Coronary artery (tissue), 2 donors: Measurements from ENCODE around the gene WWP2.

Experiments used
- DNase-seq: peaks from one replicate; pipeline ENCODE4 v3.0.0-alpha.2; 2017; ENCODE audit warnings: low spot score
- H3K27ac ChIP-seq, 2 donors: fragments of 200-600 bp; sonication (generic); one replicate each; pipeline ENCODE4 v1.5.1; 2016 to 2019
- H3K4me3 ChIP-seq: fragments of 200-600 bp; sonication (generic); 2 replicates; pipeline ENCODE4 v1.5.1; 2016; ENCODE audit warnings: mild to moderate bottlenecking, moderate library complexity
- TF ChIP-seq, protein P1 (sequence below): fragments of 200-600 bp; sonication (generic); IDR thresholded peaks from one replicate; pipeline ENCODE4 v1.5.1; 2019; ENCODE audit warnings: antibody characterized with exemption

WWP2 gene

DNA sequence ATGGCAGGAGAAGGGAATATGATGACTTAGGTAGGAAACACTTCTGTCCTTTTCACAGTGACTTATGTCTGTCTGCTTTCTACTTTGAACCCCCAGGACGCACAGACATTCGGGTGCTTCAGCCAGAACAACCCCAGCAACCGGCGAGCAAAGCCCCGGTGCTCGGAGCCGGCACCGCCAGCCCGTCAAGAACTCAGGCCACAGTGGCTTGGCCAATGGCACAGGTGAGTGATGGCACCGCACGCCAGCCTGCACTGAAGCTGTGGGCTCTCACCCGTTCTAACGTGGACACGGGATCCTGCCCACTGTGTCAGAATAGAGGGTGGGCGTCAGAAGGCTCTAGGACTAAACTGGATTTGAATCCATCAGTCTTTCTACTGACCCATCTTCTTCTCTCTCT lies 109.6 kb downstream of the WWP2 start:
- TF ChIP-seq, protein P1, sequence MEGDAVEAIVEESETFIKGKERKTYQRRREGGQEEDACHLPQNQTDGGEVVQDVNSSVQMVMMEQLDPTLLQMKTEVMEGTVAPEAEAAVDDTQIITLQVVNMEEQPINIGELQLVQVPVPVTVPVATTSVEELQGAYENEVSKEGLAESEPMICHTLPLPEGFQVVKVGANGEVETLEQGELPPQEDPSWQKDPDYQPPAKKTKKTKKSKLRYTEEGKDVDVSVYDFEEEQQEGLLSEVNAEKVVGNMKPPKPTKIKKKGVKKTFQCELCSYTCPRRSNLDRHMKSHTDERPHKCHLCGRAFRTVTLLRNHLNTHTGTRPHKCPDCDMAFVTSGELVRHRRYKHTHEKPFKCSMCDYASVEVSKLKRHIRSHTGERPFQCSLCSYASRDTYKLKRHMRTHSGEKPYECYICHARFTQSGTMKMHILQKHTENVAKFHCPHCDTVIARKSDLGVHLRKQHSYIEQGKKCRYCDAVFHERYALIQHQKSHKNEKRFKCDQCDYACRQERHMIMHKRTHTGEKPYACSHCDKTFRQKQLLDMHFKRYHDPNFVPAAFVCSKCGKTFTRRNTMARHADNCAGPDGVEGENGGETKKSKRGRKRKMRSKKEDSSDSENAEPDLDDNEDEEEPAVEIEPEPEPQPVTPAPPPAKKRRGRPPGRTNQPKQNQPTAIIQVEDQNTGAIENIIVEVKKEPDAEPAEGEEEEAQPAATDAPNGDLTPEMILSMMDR = no peak
- no peak for DNase-seq
- Histone ChIP-seq H3K4me3 (no peak overlapping the region), H3K27ac (no peak overlapping the region)

DNA sequence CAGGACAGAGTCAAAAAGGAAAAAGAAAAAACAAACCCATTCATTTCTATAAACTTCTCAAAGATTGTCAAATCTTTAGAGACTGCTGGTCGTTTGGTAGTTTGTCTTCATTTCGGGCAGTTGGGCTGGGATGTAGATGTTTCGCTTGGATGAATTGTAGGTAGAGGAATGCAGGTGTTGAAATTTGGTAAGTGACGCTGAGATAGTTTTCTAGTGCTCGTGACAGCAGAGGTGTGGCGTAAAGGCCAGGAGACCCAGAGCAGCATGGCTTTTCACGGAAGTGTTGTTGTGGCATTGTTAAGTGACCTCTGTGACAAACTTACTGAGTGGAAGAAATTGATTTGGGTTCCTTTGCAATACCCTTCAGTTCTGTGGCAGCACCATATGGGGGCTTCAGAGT lies 110.8 kb downstream of the WWP2 start:
- TF ChIP-seq, protein P1 = no peak
- no peak for DNase-seq
- H3K4me3 ChIP-seq = no peak overlapping the region
- no peak overlapping the region for H3K27ac ChIP-seq

DNA sequence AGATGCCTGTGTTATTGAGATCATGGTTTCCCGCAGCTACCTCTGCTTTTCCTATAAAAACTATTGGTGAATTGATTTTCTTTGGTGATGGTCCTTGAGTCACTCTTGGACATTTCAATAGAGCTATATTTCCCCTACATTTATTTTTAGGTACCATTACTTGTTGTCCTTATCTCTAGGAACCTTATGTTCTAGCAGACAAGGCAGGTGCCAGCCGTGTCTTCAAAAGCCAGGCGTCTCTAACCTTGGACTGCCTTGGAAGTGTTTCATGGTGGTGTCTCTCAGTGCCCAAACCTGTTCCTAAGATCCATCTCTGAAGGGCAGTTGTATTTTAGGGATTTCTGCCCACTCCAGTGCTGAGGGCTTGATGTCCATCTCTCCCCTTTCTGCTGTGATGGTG lies 111.7 kb downstream of the WWP2 start:
- TF ChIP-seq, protein P1 = no peak
- no peak overlapping the region for H3K4me3 ChIP-seq
- DNase-seq = no peak
- no peak overlapping the region for H3K27ac ChIP-seq

DNA sequence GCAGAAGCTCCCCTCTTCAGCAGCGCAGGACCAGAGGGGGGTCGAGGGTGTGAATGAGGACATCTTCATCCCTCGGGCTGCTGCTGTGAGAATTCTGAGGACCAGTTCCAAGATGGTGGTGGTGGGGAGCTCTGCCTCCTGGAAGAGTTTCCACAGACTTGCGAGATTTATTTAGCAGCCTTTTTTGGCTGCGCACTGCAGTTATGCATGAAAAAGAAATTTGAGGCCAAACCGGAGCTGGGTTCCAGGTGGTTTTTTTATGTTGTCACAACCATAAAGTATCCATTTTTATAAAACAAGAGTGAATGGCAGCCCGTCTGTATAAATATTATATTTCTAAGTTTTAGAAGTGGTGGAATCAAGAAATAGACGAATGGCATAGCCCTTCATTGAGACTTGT lies 112.1 kb downstream of the WWP2 start:
- no peak for DNase-seq
- Histone ChIP-seq H3K4me3 (no peak overlapping the region), H3K27ac (no peak overlapping the region)
- TF ChIP-seq, protein P1 = no peak

DNA sequence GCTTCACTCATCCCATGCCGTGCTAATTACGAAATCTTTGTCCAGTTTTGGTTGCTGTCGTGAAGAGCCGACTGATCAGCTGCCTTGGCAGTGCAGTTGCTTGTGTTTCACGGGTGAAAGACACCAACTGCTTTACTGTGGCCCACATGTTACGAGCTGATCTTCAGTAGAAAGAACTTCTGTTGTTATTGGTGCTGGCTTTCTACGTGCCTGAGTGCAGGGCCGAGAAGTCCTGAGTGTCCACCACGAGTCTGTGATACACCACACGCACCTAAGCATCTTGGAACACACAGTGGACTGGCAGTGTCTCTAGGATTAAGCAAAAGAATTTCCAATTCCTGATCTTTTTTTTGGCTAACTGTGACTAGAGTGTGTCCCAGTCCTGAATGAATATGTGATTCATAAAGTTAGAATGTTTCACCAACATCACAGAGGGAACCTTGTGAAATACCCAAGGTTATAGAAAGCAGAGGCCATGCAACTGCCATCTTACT lies 118.6 kb downstream of the WWP2 start:
- Histone ChIP-seq H3K27ac (no peak overlapping the region), H3K4me3 (no peak overlapping the region)
- TF ChIP-seq, protein P1 = no peak
- DNase-seq = no peak

DNA sequence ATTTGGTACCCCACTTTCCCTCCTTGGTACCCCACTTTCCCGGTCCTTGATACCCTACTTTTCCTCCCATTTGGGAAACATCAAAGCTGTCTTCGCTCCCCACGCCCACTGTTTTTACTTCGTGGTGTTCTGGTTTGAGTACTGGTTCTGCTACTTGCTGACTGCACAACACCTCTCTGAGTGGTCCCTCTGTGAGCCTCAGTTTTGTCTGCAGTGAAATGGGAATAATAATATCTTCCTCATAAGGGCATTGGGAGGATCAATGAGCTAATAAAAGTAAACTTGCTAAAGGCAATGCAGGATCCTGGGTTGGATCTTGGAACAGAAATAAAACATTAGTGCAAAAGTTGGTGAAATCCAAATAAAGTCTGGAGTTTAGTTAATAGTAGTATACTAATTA lies 119.0 kb downstream of the WWP2 start:
- no peak overlapping the region for H3K27ac ChIP-seq
- TF ChIP-seq, protein P1 = no peak
- no peak for DNase-seq

DNA sequence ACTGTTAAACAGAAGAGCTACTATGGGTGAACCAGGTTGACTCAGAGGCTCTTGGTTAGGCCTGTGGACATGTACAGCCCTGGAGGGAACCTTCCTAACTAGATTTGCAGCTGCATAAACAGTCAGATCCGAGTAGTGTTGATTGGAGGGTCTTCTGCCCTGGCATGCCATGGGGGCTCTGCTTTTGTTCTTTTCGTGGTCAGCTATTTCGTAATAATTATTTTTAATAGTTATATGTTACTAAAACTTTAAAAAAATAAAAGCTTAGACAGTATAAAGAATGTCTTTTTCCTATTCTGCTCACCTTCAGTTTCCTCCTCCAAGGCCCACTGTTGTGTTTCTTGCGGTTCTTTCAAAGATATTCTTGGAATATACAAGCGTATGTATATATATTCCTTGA lies 121.6 kb downstream of the WWP2 start:
- Histone ChIP-seq H3K27ac (no peak overlapping the region), H3K4me3 (no peak overlapping the region)
- DNase-seq = no peak
- TF ChIP-seq, protein P1 = no peak

More for the DNA sequence above, 119.0 kb downstream of the WWP2 start:
- no peak overlapping the region for H3K4me3 ChIP-seq
